MCF 10A (cell line): ENCODE data around the gene CTCFL. TPM values are rescaled to one million over a fixed set of nuclear protein-coding genes. Genes with fewer than 3 reads are reported as not detected.
A peak's percentile ranks its signal among the peaks of the same experiment; 100 is the strongest.

Experiments used
- BruUV-seq: library from RNA; stranded (reverse); fragments of 400-500 nt; replicated peaks from 2 replicates; lab custom pipeline; 2021; lab: Mats Ljungman, UMichigan
- CTCF ChIA-PET: fragments of 300-600 bp; sonication (Branson Sonifier 250); formaldehyde crosslinking; extraction: SDS; loops from one replicate; lab custom pipeline; 2021; ENCODE audit warnings: antibody characterized with exemption, inconsistent platforms; lab: Yijun Ruan, JAX
- POLR2A ChIA-PET: fragments of 300-600, 350-650 bp; sonication (Branson Sonifier 250); formaldehyde crosslinking; extraction: SDS; loops from one replicate; lab custom pipeline; 2020; ENCODE audit warnings: antibody characterized with exemption, inconsistent platforms; lab: Yijun Ruan, JAX
- DNase-seq: peaks from one replicate; pipeline ENCODE4 v3.0.0-alpha.2; 2018; ENCODE audit not compliant: unreplicated experiment
- H3K27ac Mint-ChIP-seq: one replicate; pipeline ENCODE4 v1.8.0; 2022; ENCODE audit warnings: mild to moderate bottlenecking, low read depth, mixed read lengths; ENCODE audit not compliant: unreplicated experiment
- H3K27me3 Mint-ChIP-seq: one replicate; pipeline ENCODE4 v1.8.0; 2022; ENCODE audit warnings: mixed read lengths; ENCODE audit not compliant: insufficient read depth, unreplicated experiment
- H3K36me3 Mint-ChIP-seq: one replicate; pipeline ENCODE4 v1.8.0; 2022; ENCODE audit warnings: mild to moderate bottlenecking, moderate library complexity, mixed read lengths; ENCODE audit not compliant: insufficient read depth, unreplicated experiment
- H3K4me1 Mint-ChIP-seq: one replicate; pipeline ENCODE4 v1.8.0; 2022; ENCODE audit warnings: mixed read lengths; ENCODE audit not compliant: insufficient read depth, unreplicated experiment
- H3K4me3 Mint-ChIP-seq: one replicate; pipeline ENCODE4 v1.8.0; 2022; ENCODE audit warnings: mild to moderate bottlenecking, moderate library complexity, mixed read lengths; ENCODE audit not compliant: unreplicated experiment
- H3K9me3 Mint-ChIP-seq: one replicate; pipeline ENCODE4 v1.8.0; 2022; ENCODE audit warnings: mixed read lengths; ENCODE audit not compliant: unreplicated experiment
- CTCF ChIP-seq: fragments of 200-600 bp; IDR thresholded peaks from one replicate; pipeline ENCODE4 v1.8.0; 2022; ENCODE audit warnings: antibody characterized with exemption, mild to moderate bottlenecking; ENCODE audit not compliant: unreplicated experiment
- intact Hi-C: fragments of 100-400 bp; cut with micrococcal nuclease; formaldehyde crosslinking; loops from 2 replicates; pipeline ENCODE4 v1.14.1; 2022
- total RNA-seq: library from RNA; stranded (reverse); gene quantifications from 2 replicates; pipeline ENCODE4 v1.2.3, GENCODE V29; 2022

The CTCFL gene
- total RNA-seq, 1 experiment from 2014 or later: not detected

DNA sequence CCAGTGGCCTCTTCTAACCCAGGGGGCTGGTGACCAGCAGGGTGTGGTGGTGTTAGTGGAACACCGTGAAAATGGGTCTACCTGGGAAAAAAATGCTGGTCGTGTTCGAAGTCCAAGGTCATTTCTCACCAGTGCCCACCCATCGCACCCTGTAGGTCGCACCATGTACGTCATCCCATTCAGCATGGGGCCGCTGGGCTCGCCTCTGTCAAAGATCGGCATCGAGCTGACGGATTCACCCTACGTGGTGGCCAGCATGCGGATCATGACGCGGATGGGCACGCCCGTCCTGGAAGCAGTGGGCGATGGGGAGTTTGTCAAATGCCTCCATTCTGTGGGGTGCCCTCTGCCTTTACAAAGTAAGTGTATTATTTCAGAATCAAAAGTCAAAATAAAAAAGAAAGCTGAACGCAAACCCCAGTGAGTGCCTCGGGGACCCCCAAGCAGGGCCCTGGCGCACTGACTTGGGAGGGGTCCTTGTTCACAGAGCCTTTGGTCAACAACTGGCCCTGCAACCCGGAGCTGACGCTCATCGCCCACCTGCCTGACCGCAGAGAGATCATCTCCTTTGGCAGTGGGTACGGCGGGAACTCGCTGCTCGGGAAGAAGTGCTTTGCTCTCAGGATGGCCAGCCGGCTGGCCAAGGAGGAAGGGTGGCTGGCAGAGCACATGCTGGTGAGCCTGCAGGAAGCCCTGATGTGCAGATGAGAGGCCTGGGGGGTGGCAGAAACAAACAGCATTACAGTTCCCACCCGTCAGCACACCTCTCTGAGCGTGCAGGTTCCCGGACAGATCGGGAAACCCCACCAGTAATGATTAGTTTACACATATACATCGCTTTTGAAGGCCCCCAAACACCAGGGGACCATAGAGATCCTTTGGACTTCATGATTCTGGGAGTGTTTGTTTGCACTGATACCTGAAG lies 37.9 kb upstream of the CTCFL start:
- no peak for TF ChIP-seq CTCF
- POLR2A ChIA-PET: no interaction called here
- CTCF ChIA-PET: interaction anchor here (1.5 to 1.9 kb wide), 3 partner anchors 10 to 648 kb away, joined by 3 to 7 read pairs (median 6); no protein-coding TSS in a partner anchor

GRCh38 chr20:57561356-57562279 lies 36.7 kb upstream of the CTCFL start:
- no peaks in the 10 kb centered on the region for H3K9me3 Mint-ChIP-seq
- TF ChIP-seq CTCF: no peak
- ChIA-PET CTCF (interaction anchor here (0.7 to 1.9 kb wide), 8 partner anchors 8 to 649 kb away, joined by 3 to 7 read pairs (median 3); no protein-coding TSS in a partner anchor), POLR2A (interaction anchor here (0.8 to 1.1 kb wide), 2 partner anchors 7 to 799 kb away, joined by 3 read pairs; no protein-coding TSS in a partner anchor)
- H3K36me3 Mint-ChIP-seq: no peaks in the 10 kb centered on the region
- peaks cover 95% of the 10 kb centered on the region for H3K27me3 Mint-ChIP-seq
- BruUV-seq: no TSS peak
- no peak overlapping the region for H3K27ac Mint-ChIP-seq
- peaks cover 6% of the 10 kb centered on the region for H3K4me1 Mint-ChIP-seq
- no peak overlapping the region for H3K4me3 Mint-ChIP-seq
- no peak for DNase-seq
- intact Hi-C loops: no loop called here

More for the DNA sequence above, 37.9 kb upstream of the CTCFL start:
- Mint-ChIP-seq H3K9me3 (no peaks in the 10 kb centered on the region), H3K4me3 (no peak overlapping the region), H3K36me3 (no peaks in the 10 kb centered on the region), H3K4me1 (peaks cover 6% of the 10 kb centered on the region), H3K27ac (no peak overlapping the region), H3K27me3 (peaks cover 95% of the 10 kb centered on the region)
- BruUV-seq: no TSS peak
- no peak for DNase-seq
- intact Hi-C loops: no loop called here

DNA sequence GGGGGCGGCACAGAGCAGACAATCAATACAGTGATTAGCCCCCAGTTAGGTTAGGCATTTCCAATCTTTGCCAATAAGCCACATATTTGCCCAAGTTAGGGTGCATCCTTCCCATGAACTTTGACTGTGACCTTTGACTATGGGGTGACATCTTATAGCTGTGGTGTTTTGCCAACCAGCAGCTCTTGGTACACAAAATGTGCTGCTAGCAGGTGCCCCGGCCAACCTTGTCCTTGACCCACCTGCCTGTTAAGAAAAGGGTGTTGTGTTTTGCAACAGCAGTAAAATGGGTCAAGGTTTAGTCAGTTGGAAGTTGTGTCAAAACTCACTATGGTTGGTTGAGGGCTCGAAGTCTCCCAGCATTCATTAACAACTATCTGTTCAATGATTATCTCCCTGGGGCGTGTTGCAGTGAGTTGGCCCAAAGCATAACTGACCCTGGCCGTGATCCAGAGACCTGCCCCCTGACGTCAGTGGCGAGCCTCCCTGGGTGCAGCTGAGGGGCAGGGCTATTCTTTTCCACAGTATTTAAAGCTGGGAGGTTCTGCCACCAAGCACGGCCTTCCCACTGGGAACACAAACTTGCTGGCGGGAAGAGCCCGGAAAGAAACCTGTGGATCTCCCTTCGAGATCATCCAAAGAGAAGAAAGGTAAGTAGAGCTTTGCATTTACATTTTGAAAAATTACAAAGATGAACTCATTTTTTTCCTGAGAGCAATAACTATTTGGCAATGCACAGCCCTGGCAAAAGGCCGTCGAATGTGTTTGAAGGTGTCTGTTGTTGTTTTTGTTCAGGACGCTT lies 35.8 kb upstream of the CTCFL start, which contains the start of gene PCK1:
TSS of gene PCK1 (plus strand) at position 557 of the 802 bp plus-strand sequence. CDS start 302 bp downstream, outside the sequence.
- intact Hi-C loops: no loop called here

More for the DNA sequence above, 35.8 kb upstream of the CTCFL start, which contains the start of gene PCK1:
- Mint-ChIP-seq H3K4me3 (no peak within 1 kb of the TSS), H3K9me3 (no peaks in the 10 kb centered on the region), H3K4me1 (peaks cover 6% of the 10 kb centered on the region), H3K36me3 (peaks cover 6% of the 10 kb centered on the region), H3K27me3 (peaks cover 95% of the 10 kb centered on the region), H3K27ac (no peak within 1 kb of the TSS)
- POLR2A ChIA-PET: interaction anchor here (0.8 to 1.1 kb wide), 2 partner anchors 8 to 800 kb away, joined by 3 read pairs; no protein-coding TSS in a partner anchor
- peak; percentile 64 for DNase-seq
- CTCF ChIA-PET: interaction anchor here (0.6 to 1.9 kb wide), 11 partner anchors 9 to 929 kb away, joined by 3 to 7 read pairs (median 3); partner anchors contain the start of gene PMEPA1
- TF ChIP-seq CTCF: no peak
- no TSS peak for BruUV-seq
